SW480 (cell line): ENCODE measurements around the gene ANHX.
"Not testable (repeated sequence)": the region's sequence is repeated elsewhere in the genome, so short reads cannot be mapped to it uniquely, and the experiment has no call there.

Experiments
- DNase-seq: peaks from one replicate; pipeline ENCODE4 v3.0.0-alpha.2; 2016; ENCODE audit warnings: low spot score

Gene ANHX

DNA sequence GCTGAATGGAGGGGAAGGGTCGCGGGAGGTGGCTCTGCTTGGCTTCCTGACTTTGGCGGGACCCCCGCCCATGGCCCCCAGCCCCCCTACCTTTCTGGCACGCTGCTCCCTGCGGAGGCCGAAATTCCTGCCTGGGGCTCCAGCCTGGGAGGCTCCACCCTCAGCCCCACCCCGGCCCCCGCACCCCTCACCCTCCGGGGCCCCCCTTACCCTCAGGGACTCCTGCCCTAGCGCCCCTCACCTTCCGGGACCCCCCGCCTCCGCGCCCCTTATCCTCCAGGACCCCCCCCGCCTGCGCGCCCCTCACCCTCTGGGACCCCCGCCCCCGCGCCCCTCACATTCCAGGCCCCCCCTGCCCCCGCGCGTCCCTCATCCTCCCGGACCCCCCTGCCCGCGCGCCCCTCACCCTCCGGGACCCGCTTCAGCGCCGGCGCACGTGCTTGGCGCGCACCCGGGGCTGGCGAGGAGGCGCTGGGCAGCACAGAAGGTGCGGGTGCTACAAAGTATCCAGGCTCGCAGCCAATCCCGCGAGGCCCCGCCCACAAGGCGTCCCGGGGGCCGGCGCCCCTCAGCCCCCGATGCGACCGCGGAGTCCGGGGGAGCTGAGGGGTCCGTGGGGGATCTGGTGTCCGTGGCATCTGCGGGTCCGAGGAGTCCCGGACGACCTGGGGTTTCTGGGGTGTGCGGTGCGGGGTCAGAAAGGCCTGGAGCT, at the start of gene ANHX:
Gene ANHX, minus strand, starts transcription at position 477 of the 712 bp plus-strand sequence. CDS start 1,521 bp downstream, outside the sequence.
- DNase-seq: no peak

DNA sequence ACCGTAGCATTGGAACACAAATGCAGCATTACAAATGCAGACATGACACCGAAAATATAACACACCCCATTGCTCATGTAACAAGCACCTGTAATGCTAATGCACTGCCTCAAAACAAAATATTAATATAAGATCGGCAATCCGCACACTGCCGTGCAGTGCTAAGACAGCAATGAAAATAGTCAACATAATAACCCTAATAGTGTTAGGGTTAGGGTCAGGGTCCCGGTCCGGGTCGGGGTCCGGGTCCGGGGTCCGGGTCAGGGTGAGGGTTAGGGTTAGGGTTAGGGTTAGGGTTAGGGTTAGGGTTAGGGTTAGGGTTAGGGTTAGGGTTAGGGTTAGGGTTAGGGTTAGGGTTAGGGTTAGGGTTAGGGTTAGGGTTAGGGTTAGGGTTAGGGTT, 29.0 kb upstream of the ANHX start:
- DNase-seq: not testable (repeated sequence)

DNA sequence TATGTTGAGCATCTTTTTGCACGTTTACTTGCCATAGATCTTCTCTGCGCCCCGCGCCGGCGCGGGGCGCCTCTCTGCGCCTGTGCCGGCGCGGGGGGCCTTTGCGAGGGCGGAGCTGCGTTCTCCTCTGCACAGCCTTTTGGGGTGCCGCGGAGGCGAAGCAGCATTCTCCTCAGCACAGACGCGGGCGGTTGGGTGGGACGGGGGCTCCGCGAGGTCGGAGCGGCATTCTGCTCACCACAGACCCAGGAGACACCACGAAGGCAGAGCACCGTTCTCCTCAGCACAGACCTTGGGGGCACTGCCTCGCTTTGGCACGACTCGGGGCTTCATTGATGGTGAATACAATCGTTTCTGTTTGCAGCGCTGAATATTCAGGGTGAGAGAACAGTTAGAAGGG, 28.5 kb upstream of the ANHX start:
- DNase-seq: no peak

DNA sequence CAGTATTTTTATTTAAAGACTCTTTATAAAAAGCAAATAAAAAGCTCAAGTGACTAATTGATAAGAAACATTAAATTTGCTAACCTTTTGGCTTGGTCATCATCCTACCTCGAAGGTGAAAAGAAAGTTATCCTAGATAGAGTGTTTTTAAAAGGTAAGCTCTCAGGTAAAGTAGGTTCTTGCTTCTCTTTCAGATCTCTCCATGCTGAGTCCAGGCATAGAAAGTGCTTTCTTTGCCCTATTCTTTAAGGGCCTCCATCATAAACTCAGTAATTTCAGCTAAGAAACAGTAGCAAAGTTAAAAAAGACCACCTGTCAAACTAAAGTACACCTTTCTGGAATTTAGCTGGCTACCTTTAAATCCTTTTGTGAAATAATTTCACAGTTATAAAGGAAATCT, 20.6 kb upstream of the ANHX start:
- DNase-seq: no peak

DNA sequence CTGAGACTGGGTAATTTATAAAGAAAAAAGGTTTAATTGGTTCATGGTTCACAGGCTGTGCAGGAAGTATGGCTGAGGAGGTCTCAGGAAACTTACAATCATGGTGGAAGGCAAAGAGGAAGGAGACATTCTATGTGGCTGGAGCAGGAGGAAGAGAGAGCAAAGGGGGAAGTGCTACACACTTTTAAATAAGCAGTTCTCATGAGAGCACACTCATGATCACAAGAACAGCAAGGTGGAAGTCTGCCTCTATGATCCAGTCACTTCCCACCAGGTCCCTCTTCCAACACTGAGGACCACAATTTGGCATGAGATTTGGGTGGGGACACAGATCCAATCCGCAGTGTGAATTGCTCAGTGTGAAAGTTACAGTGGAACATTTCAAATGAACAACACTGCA, 20.2 kb upstream of the ANHX start:
- not testable (repeated sequence) for DNase-seq

DNA sequence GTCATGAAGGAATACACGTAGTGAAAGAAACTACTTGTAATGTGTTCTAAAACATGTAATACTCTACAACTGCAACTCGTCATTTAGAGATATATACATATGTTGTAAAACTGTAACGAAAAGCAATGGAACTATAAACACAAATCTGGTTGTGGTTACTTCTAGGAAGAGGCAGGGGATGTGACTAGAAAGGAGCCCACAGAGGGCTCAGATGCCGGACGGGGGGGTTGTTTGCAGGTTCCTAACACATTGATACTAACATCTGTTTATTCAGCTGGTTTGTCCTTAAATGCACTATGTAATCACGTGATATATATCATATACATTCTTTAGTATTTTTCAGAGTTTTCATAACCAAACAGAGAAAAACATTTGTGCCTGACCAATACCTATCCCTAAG, 16.1 kb upstream of the ANHX start:
- DNase-seq: no peak

DNA sequence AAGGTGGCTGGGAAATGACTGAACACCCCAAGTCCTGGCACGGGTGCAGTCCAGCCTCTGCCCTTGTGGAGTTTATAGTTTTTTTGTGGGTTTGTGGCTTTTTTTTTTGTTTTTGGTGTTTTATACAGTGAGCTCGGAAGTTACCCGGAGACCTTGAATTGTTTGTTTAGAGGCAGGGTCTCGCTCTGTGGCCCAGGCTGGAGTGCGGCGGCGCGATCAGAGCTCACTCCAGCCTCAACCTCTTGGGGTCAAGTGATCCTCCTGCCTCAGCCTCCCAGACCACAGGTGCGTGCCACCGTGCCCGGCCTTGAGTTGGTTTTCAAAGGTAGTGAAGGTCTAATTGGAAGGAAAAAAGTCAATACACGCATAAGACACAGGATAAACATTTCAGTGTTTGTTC, 879 bp upstream of the ANHX start:
- no peak for DNase-seq

DNA sequence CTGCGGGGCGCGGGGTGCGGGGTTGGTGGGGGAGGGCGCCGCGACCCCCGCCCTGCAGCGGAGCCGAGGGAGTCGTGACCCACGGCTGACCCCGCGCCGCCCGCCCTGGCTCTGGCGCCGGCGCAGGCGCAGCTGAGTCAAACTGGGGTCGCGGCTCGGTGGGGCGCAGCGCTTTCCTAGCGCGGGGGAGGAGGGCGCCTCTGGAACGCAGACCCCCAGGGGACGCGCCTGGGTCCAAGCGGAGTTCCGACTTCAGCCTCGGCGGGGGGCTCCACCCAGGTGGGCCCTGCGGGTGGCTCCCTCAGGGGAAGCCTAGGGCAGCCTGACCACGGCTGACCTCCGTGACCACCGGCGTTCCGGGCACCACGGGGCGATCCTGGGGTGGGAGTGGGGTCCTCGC, 467 bp upstream of the ANHX start:
- no peak for DNase-seq

DNA sequence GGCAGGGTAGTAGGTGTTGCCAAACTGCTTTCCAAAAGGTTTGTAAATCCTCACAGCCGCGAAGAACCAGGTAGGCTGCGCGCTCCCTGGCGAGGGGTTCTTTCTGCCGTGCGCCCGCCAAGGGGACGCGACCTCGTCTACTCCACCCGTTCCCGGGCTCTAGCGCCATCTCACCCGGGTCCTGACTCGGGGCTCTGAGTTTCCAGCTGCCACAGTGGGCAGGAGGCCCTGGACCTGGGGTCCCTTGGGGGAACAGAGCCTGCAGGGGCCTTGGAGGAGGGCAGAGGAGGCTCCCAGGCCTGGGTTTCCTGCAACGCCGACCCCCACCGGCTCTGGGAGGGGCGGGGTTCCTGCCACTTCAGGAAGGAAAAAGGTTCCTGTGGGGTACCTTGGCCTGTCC, 706 bp downstream of the ANHX start:
- no peak for DNase-seq

DNA sequence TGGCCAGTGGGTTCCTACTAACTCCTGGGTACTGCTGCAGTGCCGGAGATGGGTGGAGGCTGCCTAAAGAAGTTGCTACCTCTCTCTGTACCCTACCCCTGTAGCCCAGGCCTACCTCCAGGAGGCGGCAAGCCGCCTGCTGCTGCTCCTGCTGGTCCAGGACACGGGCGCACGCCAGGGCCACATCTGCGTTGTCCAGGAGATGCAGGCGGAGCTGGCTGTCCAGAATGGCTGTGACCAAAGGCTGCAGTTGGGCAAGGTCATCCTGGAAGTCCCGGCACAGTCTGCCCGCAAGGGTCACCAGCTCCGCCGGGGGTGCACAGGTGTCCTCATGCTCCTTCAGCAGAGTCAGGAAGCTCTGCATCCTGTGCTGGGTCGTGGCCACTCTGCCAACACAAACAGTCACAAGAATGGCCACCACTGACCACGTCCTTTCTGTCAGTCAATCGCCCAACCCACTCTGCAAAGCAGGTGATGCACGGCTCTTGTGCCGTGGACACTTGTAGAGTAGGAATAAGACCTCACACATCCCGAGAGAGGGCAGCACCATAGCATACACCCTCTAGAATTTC, 1.6 kb downstream of the ANHX start:
- no peak for DNase-seq

DNA sequence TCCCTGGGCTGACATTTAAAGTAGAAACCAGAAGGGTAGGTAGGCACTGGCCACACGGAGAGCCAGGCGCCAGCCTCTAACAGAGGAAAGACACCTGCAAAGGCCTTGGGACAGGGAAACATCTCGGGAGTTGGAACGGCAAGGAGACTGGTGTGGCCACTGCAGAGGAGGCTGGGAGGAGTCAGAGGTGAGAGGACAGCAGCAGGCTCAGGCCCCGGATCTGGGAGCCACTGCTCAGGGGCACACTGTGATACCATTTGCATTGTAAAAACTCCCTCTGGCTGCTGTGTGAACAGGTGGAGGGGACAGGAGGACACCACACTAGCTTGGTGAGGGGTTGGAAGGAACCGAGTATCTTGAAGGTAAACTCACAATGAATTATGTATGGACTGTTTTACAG, 2.7 kb downstream of the ANHX start:
- DNase-seq: no peak

DNA sequence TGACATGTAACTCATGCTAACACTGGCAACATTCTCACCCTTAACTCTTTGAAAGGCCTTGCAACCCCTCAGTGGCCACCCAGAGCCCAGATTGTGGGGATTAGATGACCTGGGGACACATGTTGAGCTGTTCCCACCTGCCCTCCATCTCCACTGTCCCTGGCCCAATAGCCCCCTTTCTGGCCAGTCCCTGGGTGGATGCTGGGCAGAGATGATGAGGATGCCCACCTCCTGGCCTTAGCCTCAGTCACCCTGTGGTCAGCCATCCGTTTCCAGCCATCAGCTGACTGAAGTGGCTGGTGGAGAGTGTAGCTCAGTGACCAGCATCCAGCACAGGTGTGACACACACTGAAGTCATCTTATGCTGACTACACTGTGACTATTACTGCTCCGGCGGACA, 4.7 kb downstream of the ANHX start:
- DNase-seq: no peak

DNA sequence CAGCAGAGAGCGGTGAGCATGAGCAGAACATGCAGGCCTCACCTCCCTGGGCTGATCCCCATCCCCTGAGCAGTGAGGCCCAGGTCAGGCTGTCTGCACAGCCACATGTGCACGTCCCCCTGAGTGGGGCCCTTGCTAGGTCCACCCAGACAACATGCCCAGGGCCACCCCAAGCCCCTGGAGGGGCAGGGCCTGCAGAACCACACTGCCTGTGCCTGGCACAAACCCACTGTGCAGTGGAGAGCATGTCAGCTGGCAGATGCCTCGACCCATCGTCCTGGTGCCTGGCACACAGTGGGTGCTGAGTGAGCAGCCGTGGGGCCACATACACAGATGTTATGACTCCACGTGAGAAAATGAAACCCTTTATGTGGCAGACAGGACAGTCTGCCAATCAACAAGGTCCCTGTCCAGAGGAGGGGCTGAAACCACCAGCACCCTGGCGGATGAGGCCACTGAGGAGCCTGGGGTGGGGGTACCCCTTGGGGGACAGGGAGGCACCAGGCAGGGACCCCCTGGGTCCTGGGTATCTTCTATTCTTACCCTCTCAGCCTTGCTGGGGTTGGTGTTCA, 8.3 kb downstream of the ANHX start:
- DNase-seq: no peak

DNA sequence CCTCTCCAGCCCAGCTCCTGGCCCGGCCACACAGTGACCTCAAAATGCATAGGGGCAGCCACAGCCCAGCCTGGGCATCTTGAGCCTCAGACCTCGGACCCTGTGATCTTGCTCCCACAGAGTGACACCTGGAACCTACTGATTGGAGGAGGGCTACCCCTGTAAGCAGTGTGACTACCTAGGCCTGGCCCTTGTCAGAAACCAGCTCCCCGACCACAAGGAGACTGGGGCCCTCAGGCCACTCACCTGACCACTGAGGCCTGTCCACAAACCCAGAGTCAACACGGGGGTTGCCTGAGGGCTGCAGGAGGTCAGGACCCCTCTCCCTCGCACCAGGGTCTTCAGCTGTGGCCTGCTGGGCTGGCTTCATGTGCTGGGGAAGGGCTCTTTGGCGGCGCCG, 9.0 kb downstream of the ANHX start:
- DNase-seq: no peak

DNA sequence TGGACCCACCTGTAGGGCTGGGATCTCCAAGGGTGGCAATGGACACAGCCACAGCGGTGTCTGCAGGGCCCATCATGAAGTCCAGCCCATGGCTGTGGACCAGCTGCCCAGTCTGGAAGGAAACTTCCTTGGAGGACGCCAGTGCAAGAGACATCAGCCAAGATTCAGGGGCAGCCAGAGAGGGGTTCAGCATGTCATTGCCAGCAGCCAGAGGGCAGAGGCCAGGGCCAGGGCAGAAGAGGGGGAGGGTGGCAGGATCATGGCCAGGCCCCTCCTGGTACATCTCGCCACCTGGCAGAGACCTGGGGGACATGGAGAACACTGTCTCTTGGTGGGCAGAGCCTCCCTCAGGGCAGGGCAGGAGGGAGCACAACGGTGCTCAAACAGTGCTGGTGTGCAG, 10.2 kb downstream of the ANHX start:
- no peak for DNase-seq

DNA sequence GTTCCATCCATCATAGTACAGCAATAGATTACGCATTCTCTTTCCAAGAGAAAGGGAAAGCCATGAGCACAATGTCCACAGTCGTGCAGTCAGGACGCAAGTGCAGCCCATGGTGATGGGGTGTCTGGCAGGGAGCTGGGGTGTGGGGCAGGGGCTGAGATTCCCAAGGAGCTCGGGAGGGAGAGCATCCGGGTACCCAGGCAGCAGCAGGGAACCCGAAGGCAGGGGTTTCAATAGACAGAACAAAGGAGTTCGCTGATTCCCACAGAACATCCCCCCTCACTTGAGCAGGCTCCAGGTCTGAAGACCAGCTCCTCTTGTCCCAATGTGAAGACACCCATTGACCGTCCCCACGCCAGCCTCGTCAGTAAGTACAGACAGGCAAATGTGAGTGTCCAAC, 13.5 kb downstream of the ANHX start:
- DNase-seq: no peak

DNA sequence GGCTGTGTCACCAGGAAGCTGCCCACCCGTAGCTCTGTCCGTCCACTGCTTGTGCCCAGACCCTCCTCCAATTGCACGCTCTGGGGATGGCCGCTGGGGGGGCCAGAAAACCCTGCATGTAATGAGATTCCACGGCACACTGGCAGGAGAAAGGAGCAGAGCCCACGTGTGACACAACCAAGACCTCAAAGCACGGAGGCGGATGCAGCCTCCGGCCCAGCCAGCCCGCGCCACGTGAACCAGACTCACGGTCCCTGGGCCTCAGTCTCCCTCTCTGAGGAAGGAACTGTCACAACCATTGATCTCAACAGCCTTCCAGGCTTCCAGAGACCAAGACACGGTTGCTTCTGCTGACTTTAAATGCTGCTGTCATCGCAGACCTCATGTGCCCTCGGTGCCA, 14.4 kb downstream of the ANHX start:
- no peak for DNase-seq

DNA sequence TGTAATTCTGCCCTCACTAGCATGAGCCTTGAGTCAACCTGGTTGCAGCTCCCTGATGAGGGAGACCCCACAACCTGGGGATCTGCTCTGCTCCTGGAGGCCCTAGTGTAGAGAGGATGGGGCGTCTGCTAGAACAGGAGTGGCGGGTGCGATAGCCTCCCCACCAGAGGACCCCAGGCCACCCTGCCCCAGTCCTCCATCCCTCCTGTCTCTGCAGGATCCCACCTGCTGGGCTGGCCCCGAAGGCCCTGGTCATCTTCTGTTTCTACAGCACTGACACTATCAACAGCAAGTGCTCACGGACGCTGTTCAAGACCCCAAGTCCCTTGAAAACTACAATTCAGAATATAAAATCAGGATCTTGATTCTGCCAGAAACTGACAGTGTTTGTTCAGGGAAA, 15.2 kb downstream of the ANHX start:
- no peak for DNase-seq

DNA sequence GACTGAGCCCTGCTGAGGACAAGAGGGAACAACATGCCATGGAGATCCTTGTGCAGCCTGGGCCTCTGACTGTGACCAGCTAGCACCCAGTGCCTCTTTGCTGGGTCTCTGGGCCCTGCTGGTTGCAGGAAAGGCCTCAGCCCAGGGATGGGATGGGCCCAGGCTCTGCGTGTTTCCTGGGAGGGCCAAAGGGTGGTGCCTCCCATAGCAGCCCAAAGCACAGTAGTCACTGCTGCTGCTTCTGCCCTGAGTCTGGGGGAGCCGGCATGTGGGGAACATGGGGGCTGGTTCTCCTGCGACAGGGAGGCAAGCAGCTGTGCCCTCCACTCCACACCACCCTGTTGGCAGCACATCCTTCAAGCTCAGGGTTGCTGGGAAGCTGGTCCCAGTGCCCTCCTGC, 18.5 kb downstream of the ANHX start:
- DNase-seq: no peak

DNA sequence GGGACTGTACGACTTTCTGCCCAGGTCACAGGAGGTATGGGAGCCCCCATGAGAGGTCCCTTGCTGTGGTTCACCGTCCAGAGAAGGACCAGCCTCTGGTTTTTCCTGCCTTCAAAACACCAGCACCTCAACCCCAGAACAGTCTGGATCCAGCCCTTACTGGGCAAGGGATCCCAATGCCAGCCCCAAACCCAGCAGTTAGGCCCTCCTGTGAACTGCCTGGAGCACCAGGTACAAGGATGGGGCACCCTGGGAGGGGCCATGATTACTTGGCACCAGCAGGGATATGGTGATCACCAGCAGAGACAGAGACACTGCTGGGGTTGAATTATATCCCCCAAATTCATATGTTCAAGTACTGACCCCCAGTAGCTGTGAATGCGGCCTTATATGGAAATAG, 20.0 kb downstream of the ANHX start:
- DNase-seq: no peak

DNA sequence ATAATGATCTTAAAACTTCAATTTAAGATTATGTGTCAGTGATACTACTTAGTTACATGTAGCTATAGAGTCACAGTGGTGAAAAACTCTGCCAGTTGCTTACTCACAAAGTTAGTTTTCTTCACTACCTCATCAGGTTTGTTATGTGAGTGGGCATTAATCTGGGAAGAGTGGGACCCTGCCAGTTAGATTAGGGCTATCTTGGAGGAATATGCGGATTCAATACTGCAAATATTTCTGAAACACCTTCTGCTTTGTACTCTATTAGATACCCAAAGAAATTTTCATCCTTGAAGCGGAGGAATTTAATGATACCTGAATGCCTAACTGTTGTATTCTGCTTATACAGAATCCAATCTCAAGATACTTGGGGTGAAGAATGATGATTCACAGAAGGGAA, 29.3 kb downstream of the ANHX start:
- DNase-seq: no peak

DNA sequence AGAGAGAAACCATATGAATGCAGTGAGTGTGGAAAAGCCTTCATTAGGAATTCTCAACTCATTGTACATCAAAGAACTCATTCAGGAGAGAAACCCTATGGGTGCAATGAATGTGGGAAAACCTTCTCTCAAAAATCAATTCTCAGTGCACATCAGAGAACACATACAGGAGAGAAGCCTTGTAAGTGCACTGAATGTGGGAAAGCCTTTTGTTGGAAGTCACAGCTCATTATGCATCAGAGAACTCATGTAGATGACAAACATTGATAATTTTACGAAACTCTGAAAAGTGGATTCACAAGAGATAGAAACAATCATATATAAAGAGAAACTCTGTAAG, 31.4 kb downstream of the ANHX start:
- no peak for DNase-seq

DNA sequence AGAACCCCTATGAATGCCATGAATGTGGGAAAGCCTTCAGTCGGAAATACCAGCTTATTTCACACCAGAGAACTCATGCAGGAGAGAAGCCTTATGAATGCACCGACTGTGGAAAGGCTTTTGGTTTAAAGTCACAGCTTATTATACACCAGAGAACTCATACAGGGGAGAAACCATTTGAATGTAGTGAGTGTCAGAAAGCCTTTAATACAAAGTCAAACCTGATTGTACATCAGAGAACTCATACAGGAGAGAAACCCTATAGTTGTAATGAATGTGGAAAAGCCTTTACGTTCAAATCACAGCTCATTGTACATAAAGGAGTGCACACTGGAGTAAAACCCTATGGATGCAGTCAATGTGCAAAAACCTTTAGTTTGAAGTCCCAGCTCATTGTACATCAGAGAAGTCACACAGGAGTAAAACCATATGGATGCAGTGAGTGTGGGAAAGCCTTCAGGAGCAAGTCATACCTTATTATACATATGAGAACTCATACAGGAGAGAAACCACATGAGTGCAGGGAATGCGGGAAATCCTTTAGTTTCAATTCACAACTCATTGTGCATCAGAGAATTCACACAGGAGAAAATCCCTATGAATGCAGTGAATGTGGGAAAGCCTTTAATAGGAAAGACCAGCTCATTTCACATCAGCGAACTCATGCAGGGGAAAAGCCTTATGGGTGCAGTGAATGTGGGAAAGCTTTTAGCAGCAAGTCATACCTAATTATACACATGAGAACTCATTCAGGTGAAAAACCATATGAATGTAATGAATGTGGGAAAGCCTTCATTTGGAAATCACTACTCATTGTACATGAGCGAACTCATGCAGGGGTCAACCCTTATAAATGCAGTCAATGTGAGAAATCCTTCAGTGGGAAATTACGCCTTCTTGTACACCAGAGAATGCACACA, 32.1 kb downstream of the ANHX start:
- DNase-seq: no peak
